Skeletal muscle cell (primary cell): ENCODE results near the gene CFAP52.
A peak's percentile ranks its signal among the peaks of the same experiment; 100 is the strongest.
"Not testable (repeated sequence)": the region's sequence is repeated elsewhere in the genome, so short reads cannot be mapped to it uniquely, and the experiment has no call there.

Source experiments
- DNase-seq: peaks from one replicate; pipeline ENCODE4 v3.0.0-alpha.2; 2010; ENCODE audit warnings: low read depth
- H3K4me3 ChIP-seq: 2 replicates; pipeline ENCODE4 v1.5.1; 2011; ENCODE audit warnings: low read depth, mild to moderate bottlenecking, control low read depth, low read length, moderate library complexity

The CFAP52 gene

DNA sequence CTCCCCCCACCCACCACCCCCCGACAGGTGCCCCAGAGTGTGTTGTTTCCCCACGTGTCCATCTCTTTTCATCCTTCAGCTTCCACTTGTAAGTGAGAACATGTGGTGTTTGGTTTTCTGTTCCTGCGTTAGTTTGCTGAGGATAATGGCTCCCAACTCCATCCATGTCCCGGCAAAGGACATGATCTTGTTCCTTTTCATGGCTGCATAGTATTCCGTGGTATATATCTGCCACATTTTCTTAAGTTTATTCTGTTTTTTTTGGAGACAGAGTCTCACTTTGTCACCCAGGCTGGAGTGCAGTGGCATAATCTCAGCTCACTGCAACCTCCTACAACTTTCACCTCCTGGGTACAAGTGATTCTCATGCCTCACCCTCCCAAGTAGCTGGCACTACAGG is 63.9 kb downstream of the CFAP52 start:
- not testable (repeated sequence) for H3K4me3 ChIP-seq, DNase-seq

DNA sequence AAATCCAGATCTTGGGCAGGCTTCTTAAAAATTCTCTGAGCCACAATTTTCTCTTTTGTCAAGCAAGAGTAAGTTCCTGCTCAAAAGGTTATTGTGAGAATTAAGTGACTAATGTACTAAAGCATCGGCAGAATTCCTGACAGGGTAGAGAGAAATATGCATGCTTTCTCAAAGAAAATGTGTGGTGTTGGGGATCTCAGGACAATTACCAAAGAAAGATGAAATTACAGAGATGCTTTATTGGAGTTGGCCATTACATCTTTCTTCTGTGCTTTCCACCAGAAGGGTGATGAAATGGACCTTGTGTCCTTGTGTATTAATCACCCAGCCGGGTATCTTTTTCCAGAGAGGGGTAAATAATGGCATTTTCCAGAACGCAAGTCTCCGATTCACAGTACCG is 67.2 kb downstream of the CFAP52 start:
- DNase-seq: no peak

GRCh38 chr17:9644910-9645751 is 68.7 kb downstream of the CFAP52 start, which contains the start of gene USP43:
TSS of gene USP43 (plus strand) at chr17:9645517. CDS start at chr17:9645633, 116 bp downstream.
- no peak for DNase-seq
- peak within 1 kb of the TSS; percentile 46 for H3K4me3 ChIP-seq

More for the DNA sequence above, 67.2 kb downstream of the CFAP52 start:
- H3K4me3 ChIP-seq: no peak overlapping the region

DNA sequence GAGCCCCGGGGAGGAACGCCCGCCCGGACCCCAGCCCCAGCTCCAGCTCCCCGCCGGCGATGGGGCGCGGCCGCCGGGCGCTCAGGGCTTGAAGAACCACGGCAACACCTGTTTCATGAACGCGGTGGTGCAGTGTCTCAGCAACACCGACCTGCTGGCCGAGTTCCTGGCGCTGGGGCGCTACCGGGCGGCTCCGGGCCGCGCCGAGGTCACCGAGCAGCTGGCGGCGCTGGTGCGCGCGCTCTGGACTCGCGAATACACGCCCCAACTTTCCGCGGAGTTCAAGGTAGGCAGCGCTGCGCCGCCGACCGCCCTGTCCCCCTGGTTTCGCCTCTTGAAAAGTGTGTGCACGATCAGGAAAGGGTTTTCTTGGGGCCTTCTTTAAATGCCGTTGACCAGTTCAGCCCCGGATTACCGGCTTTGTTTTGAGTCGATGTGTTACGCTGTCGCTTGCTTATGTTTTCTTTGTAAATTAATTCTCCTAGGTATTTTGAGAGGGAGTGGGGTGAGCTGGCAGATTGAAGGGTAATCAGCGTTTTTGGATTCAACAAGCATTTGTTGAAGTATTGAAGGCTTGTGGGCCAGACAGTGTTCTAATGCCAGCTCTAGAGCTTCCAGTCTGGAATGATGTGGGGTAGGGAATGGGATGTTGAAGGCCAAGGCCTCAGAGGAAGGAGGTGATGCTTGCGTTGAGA is 69.6 kb downstream of the CFAP52 start:
- no peak for DNase-seq
- peak overlapping the region; percentile 46 for H3K4me3 ChIP-seq

DNA sequence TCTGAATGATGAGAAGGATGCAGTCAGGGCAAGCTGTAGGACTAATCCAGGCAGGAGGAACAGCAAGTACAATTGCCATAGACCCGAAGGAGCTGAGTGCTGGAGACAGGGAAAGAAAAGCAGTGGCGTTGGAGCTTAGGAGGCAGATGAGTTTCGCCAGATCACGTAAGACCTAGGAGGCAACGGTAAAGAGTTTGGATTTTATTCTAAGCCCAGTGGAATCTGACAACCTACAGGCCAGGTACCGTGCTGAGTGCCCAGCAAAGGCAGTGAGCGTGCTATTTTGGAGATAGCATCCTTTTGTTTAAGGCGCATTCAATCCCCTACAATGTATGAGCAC is 70.1 kb downstream of the CFAP52 start:
- DNase-seq: no peak
- H3K4me3 ChIP-seq: no peak overlapping the region

DNA sequence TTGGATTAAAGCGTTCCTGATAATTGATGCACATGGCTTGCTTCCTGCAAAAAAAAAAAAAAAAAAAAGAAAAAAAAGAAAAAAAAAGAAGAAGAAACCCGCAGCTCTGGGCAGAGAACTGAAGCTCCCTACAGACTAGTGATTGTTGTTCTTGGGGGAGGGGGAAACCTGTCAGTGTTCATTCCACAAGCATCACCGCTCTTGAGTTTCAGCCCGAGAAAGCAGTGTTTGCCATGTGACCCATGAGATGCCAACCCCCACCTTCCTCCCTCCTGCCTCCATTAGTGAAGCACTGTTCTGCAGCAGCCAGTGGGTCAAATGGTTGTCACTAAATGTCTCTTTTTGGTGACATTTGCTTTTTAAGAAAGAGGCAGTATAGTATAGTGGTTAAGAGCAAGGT is 70.6 kb downstream of the CFAP52 start:
- H3K4me3 ChIP-seq: no peak overlapping the region
- DNase-seq: no peak

GRCh38 chr17:9648521-9649110 is 72.2 kb downstream of the CFAP52 start:
- H3K4me3 ChIP-seq: no peak overlapping the region
- DNase-seq: no peak

DNA sequence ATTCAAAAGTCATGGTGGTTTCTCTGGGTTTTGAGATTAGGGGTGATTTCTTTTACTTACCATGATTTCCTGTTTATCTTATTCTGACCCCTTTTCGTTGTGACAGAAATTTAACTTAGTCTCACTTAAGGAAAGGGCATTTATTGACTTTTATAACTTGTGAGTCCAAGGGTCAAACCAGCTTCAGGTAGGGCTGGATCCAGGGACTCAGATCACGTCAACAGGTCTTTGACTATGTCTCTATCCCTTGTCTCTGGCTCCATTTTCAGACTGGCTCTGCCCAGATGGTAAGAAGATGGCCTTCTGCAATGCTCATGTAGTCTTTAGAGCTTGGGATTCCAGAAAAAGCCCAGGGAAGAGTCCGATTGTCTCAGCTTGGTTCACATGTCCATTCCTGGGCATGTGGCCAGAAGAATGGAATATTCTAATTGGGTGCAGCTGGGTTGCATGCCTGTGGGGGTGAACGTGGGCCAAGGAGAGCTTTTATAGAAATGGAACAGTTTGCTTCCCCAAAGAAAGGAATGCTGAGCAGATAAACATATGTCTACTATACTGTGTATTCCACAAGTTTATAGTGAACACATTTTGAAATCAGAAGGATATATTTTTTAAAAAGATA is 82.3 kb downstream of the CFAP52 start:
- H3K4me3 ChIP-seq: no peak overlapping the region
- DNase-seq: no peak

GRCh38 chr17:9661027-9661426 is 84.6 kb downstream of the CFAP52 start:
- DNase-seq: no peak
- H3K4me3 ChIP-seq: no peak overlapping the region

DNA sequence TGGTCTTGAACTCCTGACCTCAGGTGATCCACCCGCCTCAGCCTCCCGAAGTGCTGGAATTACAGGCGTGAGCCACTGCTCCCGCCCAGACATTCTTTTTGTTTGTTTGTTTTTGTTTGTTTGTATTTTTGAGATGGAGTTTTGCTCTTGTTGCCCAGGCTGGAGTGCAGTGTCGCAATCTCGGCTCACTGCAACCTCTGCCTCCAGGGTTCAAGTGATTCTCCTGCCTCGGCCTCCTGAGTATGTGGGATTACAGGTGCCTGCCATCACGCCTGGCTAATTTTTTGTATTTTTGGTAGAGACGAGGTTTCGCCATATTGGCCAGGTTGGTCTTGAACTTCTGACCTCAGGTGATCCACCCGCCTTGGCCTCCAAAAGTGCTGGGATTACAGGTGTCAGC is 87.1 kb downstream of the CFAP52 start:
- not testable (repeated sequence) for DNase-seq, H3K4me3 ChIP-seq

DNA sequence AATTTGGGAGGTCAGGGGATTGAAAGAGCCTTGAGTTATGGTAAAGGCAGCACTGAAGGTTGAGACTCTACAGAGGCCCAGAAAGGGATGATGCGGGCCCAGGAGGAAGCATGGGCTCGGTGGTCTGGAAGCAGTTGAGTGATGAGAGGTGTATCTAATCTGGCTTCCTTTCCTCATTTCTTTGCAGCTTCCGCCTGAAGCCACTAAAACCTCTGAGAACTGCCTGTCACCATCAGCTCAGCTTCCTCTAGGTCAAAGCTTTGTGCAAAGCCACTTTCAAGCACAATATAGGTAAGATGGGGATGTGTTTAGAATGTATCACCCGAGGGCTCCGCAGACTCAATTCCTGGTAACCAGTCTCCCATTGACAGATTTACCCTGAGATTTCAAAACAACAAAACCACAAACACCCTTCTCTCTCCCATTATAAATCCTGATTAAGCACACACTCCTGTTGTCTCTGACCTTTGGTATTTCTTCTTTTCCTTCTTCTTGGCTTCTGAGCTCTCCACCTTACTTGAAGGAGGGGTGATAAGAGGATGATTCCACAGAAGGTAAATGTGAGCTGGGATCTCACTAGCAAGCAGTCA is 90.1 kb downstream of the CFAP52 start:
- no peak overlapping the region for H3K4me3 ChIP-seq
- no peak for DNase-seq

DNA sequence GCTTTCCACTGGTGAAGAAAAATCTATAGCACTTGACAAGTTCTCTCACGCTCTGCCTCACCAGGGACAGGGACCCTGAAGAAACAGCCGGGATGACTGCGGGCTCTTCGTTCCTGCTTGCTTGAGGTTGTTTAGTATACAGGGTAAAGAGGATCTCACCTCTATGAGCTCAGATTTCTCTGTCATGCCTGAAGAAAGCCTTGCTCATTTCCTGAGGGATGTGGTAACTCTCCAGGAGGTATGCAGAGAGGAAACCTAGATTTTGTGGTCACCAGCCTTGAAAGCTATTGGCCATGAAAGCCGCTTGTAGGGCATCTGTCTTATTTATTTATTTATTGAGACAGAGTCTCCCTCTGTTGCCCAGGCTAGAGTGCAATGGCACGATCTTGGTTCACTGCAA is 92.1 kb downstream of the CFAP52 start:
- H3K4me3 ChIP-seq: no peak overlapping the region
- no peak for DNase-seq

DNA sequence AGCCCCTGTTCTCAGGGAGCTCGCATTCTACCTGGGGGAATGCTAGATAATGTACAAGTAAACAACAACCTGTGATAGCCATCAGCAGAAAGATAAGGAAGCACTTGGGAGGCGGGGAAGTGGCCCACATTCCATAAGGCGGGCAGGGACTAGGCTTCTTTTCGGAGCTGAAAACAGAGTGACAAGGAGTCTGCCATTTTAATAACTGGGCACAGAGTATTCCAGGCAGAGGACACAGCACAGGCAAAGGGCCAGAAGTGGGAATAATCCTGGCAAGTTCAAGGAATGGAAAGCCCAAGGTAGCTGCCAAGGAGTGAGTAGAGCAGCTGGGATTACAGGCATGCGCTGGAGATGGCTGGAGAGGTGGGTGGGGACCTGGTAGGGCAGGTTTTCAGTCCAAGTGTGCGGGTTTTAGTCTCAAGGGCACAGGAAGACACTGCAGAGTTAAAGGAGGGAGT is 93.1 kb downstream of the CFAP52 start:
- DNase-seq: no peak
- H3K4me3 ChIP-seq: no peak overlapping the region

GRCh38 chr17:9670596-9670995 is 94.2 kb downstream of the CFAP52 start:
- no peak overlapping the region for H3K4me3 ChIP-seq
- DNase-seq: no peak

DNA sequence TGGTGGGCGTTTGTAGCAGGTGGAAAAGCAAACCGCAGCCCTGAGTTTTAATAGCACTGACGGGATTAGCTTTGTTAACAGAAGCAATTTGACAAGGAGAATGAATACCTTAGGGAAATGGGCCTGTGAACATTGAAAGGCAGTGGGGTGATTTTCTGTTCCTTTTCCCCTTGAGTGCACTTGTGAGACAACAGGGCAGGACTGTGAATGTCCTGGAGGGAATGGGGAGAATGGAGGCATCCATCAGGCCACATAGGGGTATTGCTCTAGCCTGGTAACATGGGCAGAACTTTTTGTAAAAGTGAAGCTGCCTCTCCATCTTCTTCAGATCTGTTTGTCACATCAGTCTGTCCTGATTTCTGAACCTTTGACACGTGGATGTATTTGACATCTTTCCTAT is 95.1 kb downstream of the CFAP52 start:
- DNase-seq: no peak
- H3K4me3 ChIP-seq: no peak overlapping the region

- DNase-seq: no peak
- no peak overlapping the region for H3K4me3 ChIP-seq
Observed at GRCh38 chr17:9672266-9672665, 95.8 kb downstream of the CFAP52 start.

GRCh38 chr17:9672691-9673090 is 96.2 kb downstream of the CFAP52 start:
- no peak overlapping the region for H3K4me3 ChIP-seq
- DNase-seq: no peak

DNA sequence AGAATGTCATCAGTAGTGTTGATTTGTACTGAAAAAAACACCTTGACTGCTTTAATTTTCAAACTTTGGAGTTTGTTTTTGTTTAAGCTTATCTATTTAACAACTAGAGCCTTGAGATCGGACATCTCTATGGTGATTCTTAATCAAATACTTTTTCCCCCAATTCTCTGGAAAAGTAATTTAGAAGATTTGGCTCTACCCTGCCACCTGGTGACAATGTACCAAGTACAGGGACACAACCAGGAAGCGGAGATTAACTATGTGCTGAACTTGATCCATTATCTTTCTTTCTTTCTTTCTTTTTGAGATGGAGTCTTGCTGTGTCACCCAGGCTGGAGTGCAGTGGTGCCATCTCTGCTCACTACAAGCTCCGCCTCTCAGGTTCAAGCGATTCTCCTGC is 99.6 kb downstream of the CFAP52 start:
- DNase-seq: no peak
- H3K4me3 ChIP-seq: no peak overlapping the region

GRCh38 chr17:9676820-9677310 is 100.4 kb downstream of the CFAP52 start:
- no peak for DNase-seq
- no peak overlapping the region for H3K4me3 ChIP-seq

- H3K4me3 ChIP-seq: no peak overlapping the region
- DNase-seq: no peak
Observed at GRCh38 chr17:9677411-9677810, 101.0 kb downstream of the CFAP52 start.
